H9 (cell line): Measurements from ENCODE around the gene NLGN4X. TPM values are rescaled to one million over a fixed set of nuclear protein-coding genes. Genes with fewer than 3 reads are reported as not detected.

Experiments used
- DNase-seq: peaks from one replicate; pipeline ENCODE4 v3.0.0-alpha.2; 2017
- H2AFZ ChIP-seq: one replicate; pipeline ENCODE4 v1.6.1; 2013; ENCODE audit warnings: mild to moderate bottlenecking, low read length, control low read depth, moderate library complexity
- H2AK5ac ChIP-seq: 2 replicates; pipeline ENCODE4 v1.6.1; 2013; ENCODE audit warnings: low read length, control low read depth, mixed read lengths; ENCODE audit not compliant: insufficient read length
- H2BK120ac ChIP-seq: one replicate; pipeline ENCODE4 v1.6.1; 2013; ENCODE audit warnings: low read depth, mild to moderate bottlenecking, low read length, control low read depth, inconsistent platforms; ENCODE audit not compliant: poor library complexity, severe bottlenecking
- H2BK12ac ChIP-seq: 2 replicates; pipeline ENCODE4 v1.6.1; 2013; ENCODE audit warnings: low read length, control low read depth, mixed read lengths, low read depth; ENCODE audit not compliant: insufficient read length
- H2BK15ac ChIP-seq: 2 replicates; pipeline ENCODE4 v1.6.1; 2013; ENCODE audit warnings: low read depth, low read length, control low read depth
- H2BK20ac ChIP-seq: one replicate; pipeline ENCODE4 v1.6.1; 2013; ENCODE audit warnings: low read depth, mild to moderate bottlenecking, low read length, control low read depth, inconsistent platforms; ENCODE audit not compliant: poor library complexity, severe bottlenecking
- H2BK5ac ChIP-seq: 2 replicates; pipeline ENCODE4 v1.6.1; 2013; ENCODE audit warnings: low read length, control low read depth, mixed read lengths; ENCODE audit not compliant: insufficient read length
- H3K14ac ChIP-seq: 2 replicates; pipeline ENCODE4 v1.6.1; 2013; ENCODE audit warnings: low read length, control low read depth; ENCODE audit not compliant: insufficient read depth
- H3K18ac ChIP-seq: 2 replicates; pipeline ENCODE4 v1.6.1; 2013; ENCODE audit warnings: low read depth, mild to moderate bottlenecking, mixed read lengths, low read length, control low read depth; ENCODE audit not compliant: insufficient read length
- H3K23ac ChIP-seq: 2 replicates; pipeline ENCODE4 v1.6.1; 2013; ENCODE audit warnings: low read length, control low read depth, mixed read lengths, low read depth; ENCODE audit not compliant: insufficient read length
- H3K23me2 ChIP-seq: 2 replicates; pipeline ENCODE4 v1.6.1; 2013; ENCODE audit warnings: low read depth, mild to moderate bottlenecking, mixed read lengths, low read length, control low read depth; ENCODE audit not compliant: insufficient read length, poor library complexity, severe bottlenecking
- H3K27ac ChIP-seq: 2 replicates; pipeline ENCODE4 v1.5.1; 2013; ENCODE audit warnings: low read length, control low read depth, mixed read lengths, low read depth; ENCODE audit not compliant: insufficient read length
- H3K27me3 ChIP-seq: 2 replicates; pipeline ENCODE4 v1.6.1; 2013; ENCODE audit warnings: low read length, control low read depth, inconsistent platforms; ENCODE audit not compliant: insufficient read depth
- H3K4ac ChIP-seq: 2 replicates; pipeline ENCODE4 v1.6.1; 2013; ENCODE audit warnings: low read depth, mild to moderate bottlenecking, control low read depth, inconsistent platforms, low read length, moderate library complexity
- H3K4me1 ChIP-seq: 2 replicates; pipeline ENCODE4 v1.6.1; 2013; ENCODE audit warnings: low read length, control low read depth, inconsistent platforms; ENCODE audit not compliant: insufficient read depth
- H3K4me2 ChIP-seq: 2 replicates; pipeline ENCODE4 v1.6.1; 2013; ENCODE audit warnings: low read length, control low read depth, mixed read lengths; ENCODE audit not compliant: insufficient read length, insufficient read depth
- H3K56ac ChIP-seq: 2 replicates; pipeline ENCODE4 v1.6.1; 2013; ENCODE audit warnings: low read depth, mild to moderate bottlenecking, mixed read lengths, low read length, control low read depth; ENCODE audit not compliant: insufficient read length
- H3K79me1 ChIP-seq: 2 replicates; pipeline ENCODE4 v1.6.1; 2013; ENCODE audit warnings: low read depth, mild to moderate bottlenecking, moderate library complexity, low read length, control low read depth, inconsistent platforms; ENCODE audit not compliant: insufficient read depth, poor library complexity, severe bottlenecking
- H3K79me2 ChIP-seq: 2 replicates; pipeline ENCODE4 v1.6.1; 2013; ENCODE audit warnings: low read length, control low read depth, inconsistent platforms; ENCODE audit not compliant: insufficient read depth
- H3K9ac ChIP-seq: 2 replicates; pipeline ENCODE4 v1.6.1; 2013; ENCODE audit warnings: low read length, control low read depth, mixed read lengths; ENCODE audit not compliant: insufficient read length; ENCODE audit errors: extremely low read depth
- H3K9me3 ChIP-seq: one replicate; pipeline ENCODE4 v1.6.1; 2013; ENCODE audit warnings: low read depth, low read length, inconsistent platforms; ENCODE audit not compliant: control insufficient read depth
- H3T11ph ChIP-seq: one replicate; pipeline ENCODE4 v1.6.1; 2013; ENCODE audit warnings: mild to moderate bottlenecking, low read length, control low read depth, inconsistent platforms
- H4K20me1 ChIP-seq: one replicate; pipeline ENCODE4 v1.6.1; 2013; ENCODE audit not compliant: control insufficient read depth, insufficient read length, insufficient read depth
- H4K5ac ChIP-seq: 2 replicates; pipeline ENCODE4 v1.6.1; 2013; ENCODE audit warnings: low read depth, mild to moderate bottlenecking, mixed read lengths, low read length, control low read depth; ENCODE audit not compliant: insufficient read length
- H4K8ac ChIP-seq: replicated peaks from 2 replicates; pipeline ENCODE4 v1.6.1; 2013; ENCODE audit warnings: low read length, control low read depth, mixed read lengths, low read depth; ENCODE audit not compliant: insufficient read length
- H4K91ac ChIP-seq: 2 replicates; pipeline ENCODE4 v1.6.1; 2013; ENCODE audit warnings: low read depth, mild to moderate bottlenecking, moderate library complexity, mixed read lengths, low read length, control low read depth; ENCODE audit not compliant: insufficient read length
- H3K27ac Mint-ChIP-seq, 3 experiments: 2 replicates in 2 of 3; 3 replicates in 1 of 3; pipeline ENCODE4 v1.8.0; 2020 to 2021; ENCODE audit warnings: mixed read lengths in 3 of 3, mild to moderate bottlenecking in 1 of 3, moderate library complexity in 1 of 3
- H3K27me3 Mint-ChIP-seq: 2 replicates; pipeline ENCODE4 v1.8.0; 2021; ENCODE audit warnings: low read depth, mild to moderate bottlenecking, moderate library complexity, mixed read lengths
- H3K36me3 Mint-ChIP-seq, 3 experiments: 2 replicates in 2 of 3; 3 replicates in 1 of 3; pipeline ENCODE4 v1.8.0; 2020 to 2021; ENCODE audit warnings: low read depth in 3 of 3, mixed read lengths in 3 of 3; ENCODE audit not compliant: insufficient read depth in 1 of 3
- H3K4me1 Mint-ChIP-seq, 2 experiments: 2 replicates each; pipeline ENCODE4 v1.8.0; 2020; ENCODE audit warnings: mixed read lengths in 2 of 2
- H3K4me3 Mint-ChIP-seq, 2 experiments: 2 replicates in 1 of 2; 3 replicates in 1 of 2; pipeline ENCODE4 v1.8.0; 2020 to 2021; ENCODE audit warnings: mild to moderate bottlenecking in 2 of 2, mixed read lengths in 2 of 2, moderate library complexity in 1 of 2
- H3K9me3 Mint-ChIP-seq, 2 experiments: 2 replicates in 1 of 2; 3 replicates in 1 of 2; pipeline ENCODE4 v1.8.0; 2020; ENCODE audit warnings: mild to moderate bottlenecking in 2 of 2, mixed read lengths in 2 of 2, moderate library complexity in 1 of 2
- WGBS: extraction: QIAGEN DNeasy Blood & Tissue Kit; methylation state at CpG from one replicate; pipeline ENCODE4 v1.1.7; 2013; ENCODE audit warnings: missing lambda C conversion rate, low lambda C conversion rate, mixed read lengths; ENCODE audit not compliant: insufficient read length; ENCODE audit errors: extremely low coverage; 5-methylcytosine and 5-hydroxymethylcytosine counted together
- total RNA-seq: library from RNA; stranded (reverse); gene quantifications from 2 replicates; pipeline ENCODE4 v1.2.1, GENCODE V29; 2021
- TF ChIP-seq, protein P1 (sequence below): fragments of 200-600 bp; sonication (generic); conservative IDR thresholded peaks from 3 replicates; pipeline ENCODE4 v1.8.0; 2021; ENCODE audit warnings: antibody characterized with exemption, mild to moderate bottlenecking

NLGN4X gene
- total RNA-seq, 1 experiment from 2014 or later, result 111 TPM

DNA sequence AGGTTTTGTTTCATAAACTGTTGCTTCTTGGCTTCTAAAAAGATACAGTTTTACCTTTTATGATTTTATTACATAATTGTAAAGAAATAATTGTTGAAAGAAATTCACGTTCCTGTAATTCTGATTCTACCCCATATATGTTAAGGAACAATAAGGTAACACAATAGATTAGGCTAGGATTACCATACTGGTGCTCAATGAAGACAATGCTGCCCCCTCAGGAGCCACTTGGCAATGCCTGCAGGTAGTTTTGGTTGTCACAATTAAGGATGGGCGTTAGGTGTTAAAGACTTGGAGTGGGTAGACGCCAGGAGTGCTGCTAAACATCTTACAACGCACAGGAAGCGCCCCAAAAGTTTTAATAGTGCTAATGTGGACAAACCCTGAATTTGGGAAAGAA lies 133.2 kb downstream of the NLGN4X start:
- H2AK5ac ChIP-seq, result no peak overlapping the region
- WGBS, result no CpG with 5 or more reads among the region's 5 CpGs
- DNase-seq, result peak; percentile 41
- no peak overlapping the region for H2BK15ac ChIP-seq
- no peaks in the 10 kb centered on the region for H3K27me3 Mint-ChIP-seq
- no peaks in the 10 kb centered on the region for H3K79me1 ChIP-seq
- H3K9ac ChIP-seq, result no peak overlapping the region
- no peak overlapping the region for H3K4ac ChIP-seq
- no peak overlapping the region for H3K23ac ChIP-seq
- no peak overlapping the region for H2BK20ac ChIP-seq
- H3K27ac Mint-ChIP-seq, result 0 out of 7 replicates have a peak overlapping the region, but pooled peaks of 1 of the 3 experiments have one; percentile 38
- H3K36me3 Mint-ChIP-seq, result peaks cover 26 to 28% (median 26%) of the 10 kb centered on the region in 3 experiments
- H3K9me3 Mint-ChIP-seq, result peaks cover 2 to 3% of the 10 kb centered on the region in 2 experiments; a peak in 4 of 5 replicates
- no peak overlapping the region for H3K56ac ChIP-seq
- H3K27ac ChIP-seq, result no peak overlapping the region
- H3T11ph ChIP-seq, result no peak overlapping the region
- no peak overlapping the region for H4K8ac ChIP-seq
- H4K20me1 ChIP-seq, result no peaks in the 10 kb centered on the region
- H3K4me1 ChIP-seq, result peaks cover 18% of the 10 kb centered on the region
- no peak overlapping the region for H2AFZ ChIP-seq
- H2BK5ac ChIP-seq, result no peak overlapping the region
- H3K4me3 Mint-ChIP-seq, result no peak overlapping the region
- TF ChIP-seq, protein P1, sequence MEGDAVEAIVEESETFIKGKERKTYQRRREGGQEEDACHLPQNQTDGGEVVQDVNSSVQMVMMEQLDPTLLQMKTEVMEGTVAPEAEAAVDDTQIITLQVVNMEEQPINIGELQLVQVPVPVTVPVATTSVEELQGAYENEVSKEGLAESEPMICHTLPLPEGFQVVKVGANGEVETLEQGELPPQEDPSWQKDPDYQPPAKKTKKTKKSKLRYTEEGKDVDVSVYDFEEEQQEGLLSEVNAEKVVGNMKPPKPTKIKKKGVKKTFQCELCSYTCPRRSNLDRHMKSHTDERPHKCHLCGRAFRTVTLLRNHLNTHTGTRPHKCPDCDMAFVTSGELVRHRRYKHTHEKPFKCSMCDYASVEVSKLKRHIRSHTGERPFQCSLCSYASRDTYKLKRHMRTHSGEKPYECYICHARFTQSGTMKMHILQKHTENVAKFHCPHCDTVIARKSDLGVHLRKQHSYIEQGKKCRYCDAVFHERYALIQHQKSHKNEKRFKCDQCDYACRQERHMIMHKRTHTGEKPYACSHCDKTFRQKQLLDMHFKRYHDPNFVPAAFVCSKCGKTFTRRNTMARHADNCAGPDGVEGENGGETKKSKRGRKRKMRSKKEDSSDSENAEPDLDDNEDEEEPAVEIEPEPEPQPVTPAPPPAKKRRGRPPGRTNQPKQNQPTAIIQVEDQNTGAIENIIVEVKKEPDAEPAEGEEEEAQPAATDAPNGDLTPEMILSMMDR, result peak; percentile 75
- H3K4me2 ChIP-seq, result no peak overlapping the region
- H4K5ac ChIP-seq, result no peak overlapping the region
- H2BK12ac ChIP-seq, result no peak overlapping the region
- no peak overlapping the region for H4K91ac ChIP-seq
- H3K23me2 ChIP-seq, result no peaks in the 10 kb centered on the region
- peaks cover 15% of the 10 kb centered on the region; the same call in 1 of the 2 replicates for H3K79me2 ChIP-seq
- H2BK120ac ChIP-seq, result no peak overlapping the region
- no peaks in the 10 kb centered on the region for H3K9me3 ChIP-seq
- H3K18ac ChIP-seq, result no peak overlapping the region
- peaks cover 38 to 54% of the 10 kb centered on the region in 2 experiments for H3K4me1 Mint-ChIP-seq
- H3K14ac ChIP-seq, result no peak overlapping the region
- no peaks in the 10 kb centered on the region for H3K27me3 ChIP-seq
